Activated T-helper 1 cell treated with anti-CD3 and anti-CD28 coated beads, Interleukin-12 subunit alpha, Interleukin-12 subunit beta, Interleukin-2, Interleukin-4 antibody, amounts not matched to agents 30 ng/mL and 10 ng/mL and 1 ng/mL, durations not matched to agents 14 hours and 24 hours and 36 hours (primary cell): ENCODE measurements around the gene POLDIP2. TPM values are rescaled to one million over a fixed set of nuclear protein-coding genes. Genes with fewer than 3 reads are reported as not detected.

ENCODE experiments used
- DNase-seq: peaks from one replicate; pipeline ENCODE4 v3.0.0; 2021; ENCODE audit warnings: low spot score
- H3K27ac Mint-ChIP-seq: one replicate; pipeline ENCODE4 v1.8.0; 2021; ENCODE audit warnings: mild to moderate bottlenecking, mixed read lengths
- H3K27me3 Mint-ChIP-seq: one replicate; pipeline ENCODE4 v1.8.0; 2022; ENCODE audit warnings: mild to moderate bottlenecking, moderate library complexity, mixed read lengths; ENCODE audit not compliant: insufficient read depth
- H3K36me3 Mint-ChIP-seq: one replicate; pipeline ENCODE4 v1.8.0; 2021; ENCODE audit warnings: low read depth, mixed read lengths
- H3K4me1 Mint-ChIP-seq: one replicate; pipeline ENCODE4 v1.8.0; 2021; ENCODE audit warnings: low read depth, mixed read lengths
- H3K4me3 Mint-ChIP-seq: one replicate; pipeline ENCODE4 v1.8.0; 2021; ENCODE audit warnings: mild to moderate bottlenecking, moderate library complexity, mixed read lengths
- H3K9me3 Mint-ChIP-seq: one replicate; pipeline ENCODE4 v1.8.0; 2021; ENCODE audit warnings: mixed read lengths
- intact Hi-C: fragments of 100-400 bp; cut with micrococcal nuclease; formaldehyde crosslinking; loops from one replicate; pipeline ENCODE4 v1.15.1; 2024
- total RNA-seq: library from RNA; stranded (reverse); gene quantifications from 2 replicates; pipeline ENCODE4 v1.2.3, GENCODE V29; 2022

The POLDIP2 gene
- total RNA-seq, 1 donor from 2014 or later = 110 TPM

- Mint-ChIP-seq H3K9me3 (no peaks in the 10 kb centered on the region), H3K4me1 (peaks cover 37% of the 10 kb centered on the region), H3K27ac (peak overlapping the region; percentile 89), H3K27me3 (peaks cover 1% of the 10 kb centered on the region), H3K36me3 (peaks cover 15% of the 10 kb centered on the region), H3K4me3 (peak overlapping the region; percentile 84)
- intact Hi-C loops = no loop called here
- no peak for DNase-seq
Measured at GRCh38 chr17:28385037-28385400, 27.7 kb upstream of the POLDIP2 start.

- Mint-ChIP-seq H3K27me3 (peaks cover 1% of the 10 kb centered on the region), H3K9me3 (no peaks in the 10 kb centered on the region), H3K36me3 (peaks cover 11% of the 10 kb centered on the region), H3K27ac (peak overlapping the region; percentile 89), H3K4me1 (peaks cover 40% of the 10 kb centered on the region), H3K4me3 (peak overlapping the region; percentile 84)
- intact Hi-C loops = loop anchor here (1.0 kb wide), 2 partner anchors 12 to 27 kb away; partner anchors contain the start of gene POLDIP2
- DNase-seq = peak; percentile 61
Measured at GRCh38 chr17:28384281-28385036, 27.1 kb upstream of the POLDIP2 start.

DNA sequence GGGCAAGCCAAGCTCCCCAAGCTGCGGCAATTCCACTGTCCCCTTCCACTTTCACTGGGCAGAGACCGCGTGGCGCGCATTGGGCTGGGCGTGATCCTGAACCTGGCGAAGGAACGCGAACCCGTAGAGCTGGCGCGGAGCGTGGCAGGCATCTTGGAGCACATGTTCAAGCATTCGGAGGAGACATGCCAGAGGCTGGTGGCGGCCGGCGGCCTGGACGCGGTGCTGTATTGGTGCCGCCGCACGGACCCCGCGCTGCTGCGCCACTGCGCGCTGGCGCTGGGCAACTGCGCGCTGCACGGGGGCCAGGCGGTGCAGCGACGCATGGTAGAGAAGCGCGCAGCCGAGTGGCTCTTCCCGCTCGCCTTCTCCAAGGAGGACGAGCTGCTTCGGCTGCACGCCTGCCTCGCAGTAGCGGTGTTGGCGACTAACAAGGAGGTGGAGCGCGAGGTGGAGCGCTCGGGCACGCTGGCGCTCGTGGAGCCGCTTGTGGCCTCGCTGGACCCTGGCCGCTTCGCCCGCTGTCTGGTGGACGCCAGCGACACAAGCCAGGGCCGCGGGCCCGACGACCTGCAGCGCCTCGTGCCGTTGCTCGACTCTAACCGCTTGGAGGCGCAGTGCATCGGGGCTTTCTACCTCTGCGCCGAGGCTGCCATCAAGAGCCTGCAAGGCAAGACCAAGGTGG is 24.0 kb upstream of the POLDIP2 start:
- DNase-seq = no peak
- intact Hi-C loops = no loop called here
- Mint-ChIP-seq H3K27me3 (peaks cover 1% of the 10 kb centered on the region), H3K4me1 (peaks cover 45% of the 10 kb centered on the region), H3K36me3 (peaks cover 9% of the 10 kb centered on the region), H3K27ac (no peak overlapping the region), H3K9me3 (no peaks in the 10 kb centered on the region), H3K4me3 (peak overlapping the region; percentile 35)

GRCh38 chr17:28379814-28380801 is 22.8 kb upstream of the POLDIP2 start:
- intact Hi-C loops = no loop called here
- Mint-ChIP-seq H3K4me1 (peaks cover 37% of the 10 kb centered on the region), H3K27me3 (no peaks in the 10 kb centered on the region), H3K36me3 (peaks cover 6% of the 10 kb centered on the region), H3K27ac (no peak overlapping the region), H3K9me3 (no peaks in the 10 kb centered on the region), H3K4me3 (no peak overlapping the region)
- DNase-seq = no peak

GRCh38 chr17:28372945-28373274 is 15.6 kb upstream of the POLDIP2 start:
- H3K4me3 Mint-ChIP-seq = peak overlapping the region; percentile 85
- no peaks in the 10 kb centered on the region for H3K27me3 Mint-ChIP-seq
- H3K9me3 Mint-ChIP-seq = no peaks in the 10 kb centered on the region
- intact Hi-C loops = loop anchor here (1.0 to 5.0 kb wide), 5 partner anchors 11 to 224 kb away; partner anchors contain the start of genes SLC46A1, SPAG5 and TMEM97
- H3K36me3 Mint-ChIP-seq = peaks cover 6% of the 10 kb centered on the region
- peak overlapping the region; percentile 68 for H3K27ac Mint-ChIP-seq
- DNase-seq = no peak
- peaks cover 14% of the 10 kb centered on the region for H3K4me1 Mint-ChIP-seq

- peaks cover 14% of the 10 kb centered on the region for H3K4me1 Mint-ChIP-seq
Measured at GRCh38 chr17:28372203-28372944, 15.0 kb upstream of the POLDIP2 start.

GRCh38 chr17:28371245-28372202 is 14.2 kb upstream of the POLDIP2 start, which contains the start of gene SARM1:
Gene SARM1, plus strand, starts transcription at chr17:28371694. Its CDS starts 339 bp downstream, at chr17:28372033.
- peaks cover 6% of the 10 kb centered on the region for H3K36me3 Mint-ChIP-seq
- H3K27ac Mint-ChIP-seq = peak within 1 kb of the TSS; percentile 98
- peak; percentile 85 for DNase-seq
- intact Hi-C loops = loop anchor here (1.0 to 5.0 kb wide), 7 partner anchors 13 to 226 kb away; partner anchors contain the start of genes IFT20, POLDIP2, SLC46A1 and SPAG5
- H3K4me1 Mint-ChIP-seq = peaks cover 14% of the 10 kb centered on the region
- H3K27me3 Mint-ChIP-seq = no peaks in the 10 kb centered on the region
- H3K9me3 Mint-ChIP-seq = no peaks in the 10 kb centered on the region
- peak within 1 kb of the TSS; percentile 95 for H3K4me3 Mint-ChIP-seq

More at GRCh38 chr17:28372203-28372944, 15.0 kb upstream of the POLDIP2 start:
- intact Hi-C loops = loop anchor here (1.0 to 5.0 kb wide), 5 partner anchors 12 to 225 kb away; partner anchors contain the start of genes SLC46A1, SPAG5 and TMEM97
- H3K4me3 Mint-ChIP-seq = peak overlapping the region; percentile 85
- DNase-seq = no peak
- H3K9me3 Mint-ChIP-seq = no peaks in the 10 kb centered on the region
- H3K27me3 Mint-ChIP-seq = no peaks in the 10 kb centered on the region
- peak overlapping the region; percentile 68 for H3K27ac Mint-ChIP-seq
- H3K36me3 Mint-ChIP-seq = peaks cover 6% of the 10 kb centered on the region

GRCh38 chr17:28370744-28371103 is 13.4 kb upstream of the POLDIP2 start:
- Mint-ChIP-seq H3K9me3 (no peaks in the 10 kb centered on the region), H3K4me3 (peak overlapping the region; percentile 95), H3K4me1 (peaks cover 14% of the 10 kb centered on the region), H3K36me3 (peaks cover 6% of the 10 kb centered on the region), H3K27me3 (no peaks in the 10 kb centered on the region), H3K27ac (peak overlapping the region; percentile 98)
- intact Hi-C loops = loop anchor here (1.0 to 5.0 kb wide), 5 partner anchors 13 to 227 kb away; partner anchors contain the start of genes IFT20, POLDIP2, SLC46A1 and SPAG5
- no peak for DNase-seq

- Mint-ChIP-seq H3K9me3 (no peaks in the 10 kb centered on the region), H3K4me1 (peaks cover 14% of the 10 kb centered on the region), H3K4me3 (peak within 1 kb of the TSS; percentile 95), H3K27me3 (no peaks in the 10 kb centered on the region), H3K27ac (peak within 1 kb of the TSS; percentile 98), H3K36me3 (peaks cover 6% of the 10 kb centered on the region)
- intact Hi-C loops = loop anchor here (5.0 kb wide), 3 partner anchors 37 to 227 kb away; partner anchors contain the start of genes SLC46A1 and SPAG5
- no peak for DNase-seq
Measured at GRCh38 chr17:28370035-28370743, 12.9 kb upstream of the POLDIP2 start, which contains the start of gene VTN. Gene VTN, minus strand, starts transcription at chr17:28370307. Its CDS starts 104 bp downstream, at chr17:28370203.

- Mint-ChIP-seq H3K9me3 (no peaks in the 10 kb centered on the region), H3K36me3 (peaks cover 4% of the 10 kb centered on the region), H3K27me3 (no peaks in the 10 kb centered on the region), H3K4me3 (no peak overlapping the region), H3K27ac (no peak overlapping the region), H3K4me1 (peaks cover 14% of the 10 kb centered on the region)
- intact Hi-C loops = loop anchor here (5.0 kb wide), 3 partner anchors 38 to 228 kb away; partner anchors contain the start of genes SLC46A1 and SPAG5
- DNase-seq = no peak
Measured at GRCh38 chr17:28369684-28370034, 12.3 kb upstream of the POLDIP2 start.
